GM19238 (cell line): ENCODE results near the gene MSL3.

ENCODE experiments used
- DNase-seq: peaks from one replicate; pipeline ENCODE4 v3.0.0; 2011; ENCODE audit warnings: low spot score; ENCODE audit not compliant: insufficient read length

MSL3 gene

GRCh38 chrX:11758400-11759171 lies 549 bp downstream of the MSL3 start:
- DNase-seq: peak; percentile 44

- no peak for DNase-seq
Observed at GRCh38 chrX:11759172-11759460, 1.1 kb downstream of the MSL3 start.

GRCh38 chrX:11759461-11760311 lies 1.6 kb downstream of the MSL3 start:
- peak; percentile 59 for DNase-seq

- no peak for DNase-seq
Observed at GRCh38 chrX:11760958-11761357, 2.9 kb downstream of the MSL3 start.

GRCh38 chrX:11764602-11765067 lies 6.6 kb downstream of the MSL3 start:
- no peak for DNase-seq

- no peak for DNase-seq
Observed at GRCh38 chrX:11765449-11765848, 7.4 kb downstream of the MSL3 start.

GRCh38 chrX:11766487-11766886 lies 8.4 kb downstream of the MSL3 start:
- DNase-seq: no peak

GRCh38 chrX:11768039-11768438 lies 10.0 kb downstream of the MSL3 start:
- DNase-seq: no peak

- peak; percentile 45 for DNase-seq
Observed at GRCh38 chrX:11770320-11770719, 12.3 kb downstream of the MSL3 start.

GRCh38 chrX:11778230-11778629 lies 20.2 kb downstream of the MSL3 start:
- DNase-seq: no peak

- no peak for DNase-seq
Observed at GRCh38 chrX:11781133-11781532, 23.1 kb downstream of the MSL3 start.

- no peak for DNase-seq
Observed at GRCh38 chrX:11781734-11782370, 23.8 kb downstream of the MSL3 start.

- DNase-seq: no peak
Observed at GRCh38 chrX:11784543-11784942, 26.5 kb downstream of the MSL3 start.

GRCh38 chrX:11786862-11787261 lies 28.8 kb downstream of the MSL3 start:
- DNase-seq: no peak

GRCh38 chrX:11787564-11787963 lies 29.5 kb downstream of the MSL3 start:
- DNase-seq: no peak

- DNase-seq: no peak
Observed at GRCh38 chrX:11789809-11790208, 31.8 kb downstream of the MSL3 start.

- DNase-seq: no peak
Observed at GRCh38 chrX:11791090-11791489, 33.1 kb downstream of the MSL3 start.

- DNase-seq: no peak
Observed at GRCh38 chrX:11791537-11791936, 33.5 kb downstream of the MSL3 start.

- peak; percentile 39 for DNase-seq
Observed at GRCh38 chrX:11792461-11793421, 34.7 kb downstream of the MSL3 start.

GRCh38 chrX:11793734-11794133 lies 35.7 kb downstream of the MSL3 start:
- DNase-seq: no peak

- DNase-seq: no peak
Observed at GRCh38 chrX:11813341-11813740, 55.3 kb downstream of the MSL3 start.
